H1 (cell line): ENCODE results near the gene FAN1. TPM values are rescaled to one million over a fixed set of nuclear protein-coding genes. Genes with fewer than 3 reads are reported as not detected.
A peak's percentile ranks its signal among the peaks of the same experiment; 100 is the strongest.

Source experiments
- CTCF ChIA-PET: fragments of 300-600 bp; sonication (Branson Sonifier 250); formaldehyde crosslinking; loops from one replicate; lab custom pipeline; 2021; ENCODE audit not compliant: partially characterized antibody; lab: Charles Lee
- POLR2A ChIA-PET: fragments of 300-600 bp; sonication (Branson Sonifier 250); formaldehyde crosslinking; loops from one replicate; lab custom pipeline; 2021; ENCODE audit warnings: inconsistent platforms; ENCODE audit not compliant: partially characterized antibody; lab: Charles Lee
- DNase-seq, 2 experiments: peaks; one replicate each; pipeline versions ENCODE4 v3.0.0 to v3.0.0-alpha.2; 2010 to 2022; ENCODE audit warnings: low spot score in 2 of 2, low read depth in 1 of 2, mixed read lengths in 1 of 2
- FAIRE-seq: peaks from 2 replicates; lab custom pipeline; 2011; peaks lifted over from hg19 to GRCh38; lab: Jason Lieb, UNC
- H2AFZ ChIP-seq: 2 replicates; pipeline ENCODE4 v1.8.1; 2012; ENCODE audit warnings: low read length, inconsistent platforms
- H2AK5ac ChIP-seq: 2 replicates; pipeline ENCODE4 v1.6.1; 2013; ENCODE audit warnings: low read depth, low read length
- H2BK120ac ChIP-seq: replicated peaks from 2 replicates; pipeline ENCODE3; 2013; ENCODE audit warnings: low read depth, low read length, inconsistent platforms
- H2BK12ac ChIP-seq: 2 replicates; pipeline ENCODE4 v1.6.1; 2013; ENCODE audit warnings: low read depth, low read length
- H2BK15ac ChIP-seq: 2 replicates; pipeline ENCODE4 v1.6.1; 2013; ENCODE audit warnings: low read length
- H2BK20ac ChIP-seq: 2 replicates; pipeline ENCODE4 v1.6.1; 2013; ENCODE audit warnings: low read length
- H2BK5ac ChIP-seq: 2 replicates; pipeline ENCODE4 v1.6.1; 2013; ENCODE audit warnings: low read depth, low read length
- H3K14ac ChIP-seq: 2 replicates; pipeline ENCODE4 v1.6.1; 2013; ENCODE audit warnings: inconsistent platforms; ENCODE audit not compliant: insufficient read length
- H3K18ac ChIP-seq: 2 replicates; pipeline ENCODE4 v1.6.1; 2013; ENCODE audit warnings: low read length; ENCODE audit errors: extremely low read depth
- H3K23ac ChIP-seq: 2 replicates; pipeline ENCODE4 v1.6.1; 2013; ENCODE audit warnings: inconsistent platforms; ENCODE audit not compliant: insufficient read length
- H3K23me2 ChIP-seq: 2 replicates; pipeline ENCODE4 v1.6.1; 2013; ENCODE audit warnings: low read depth, low read length
- H3K27ac ChIP-seq: 2 replicates; pipeline ENCODE4 v1.6.1; 2011; ENCODE audit warnings: low read depth, low read length, inconsistent platforms
- H3K27me3 ChIP-seq, 4 experiments: replicated peaks in 1 of 4; 1 replicate in 1 of 4; 2 replicates in 3 of 4; pipeline versions ENCODE4 v1.6.1 to v1.8.1; 2011 to 2013; ENCODE audit warnings: low read length in 3 of 4, mild to moderate bottlenecking in 3 of 4, inconsistent platforms in 2 of 4, mixed read lengths in 2 of 4, moderate library complexity in 1 of 4; ENCODE audit not compliant: control insufficient read depth in 3 of 4, insufficient read depth in 3 of 4; ENCODE audit errors: extremely low read depth in 1 of 4
- H3K36me3 ChIP-seq, 4 experiments: 2 replicates each; pipeline versions ENCODE4 v1.6.1 to v1.8.1; 2011 to 2013; ENCODE audit warnings: mild to moderate bottlenecking in 4 of 4, low read length in 3 of 4, moderate library complexity in 2 of 4, control low read depth in 1 of 4, inconsistent platforms in 1 of 4; ENCODE audit not compliant: insufficient read depth in 4 of 4, control insufficient read depth in 2 of 4
- H3K4ac ChIP-seq: replicated peaks from 2 replicates; pipeline ENCODE3; 2013; ENCODE audit warnings: low read length, low read depth, mixed read lengths, inconsistent platforms; ENCODE audit not compliant: insufficient read length
- H3K4me1 ChIP-seq, 4 experiments: replicated peaks in 1 of 4; 1 replicate in 1 of 4; 2 replicates in 3 of 4; pipeline versions ENCODE4 v1.6.1 to v1.8.1; 2011 to 2013; ENCODE audit warnings: low read length in 3 of 4, inconsistent platforms in 2 of 4, mixed read lengths in 1 of 4; ENCODE audit not compliant: insufficient read depth in 4 of 4, control insufficient read depth in 3 of 4
- H3K4me2 ChIP-seq, 2 experiments: 2 replicates each; pipeline versions ENCODE4 v1.6.1 to v1.8.1; 2011 to 2013; ENCODE audit warnings: low read depth in 2 of 2, low read length in 2 of 2, control low read depth in 1 of 2, inconsistent platforms in 1 of 2, mild to moderate bottlenecking in 1 of 2; ENCODE audit not compliant: insufficient read depth in 1 of 2
- H3K4me3 ChIP-seq, 4 experiments: fragments of 200-600, 300-600 bp in 1 of 4; sonication (generic), shearing (Covaris generic), sonication (Bioruptor Twin) in 1 of 4; 2 replicates each; pipeline versions ENCODE4 v1.5.1 to v1.8.1; 2011 to 2016; ENCODE audit warnings: low read length in 4 of 4, low read depth in 3 of 4, control low read depth in 2 of 4, inconsistent platforms in 2 of 4, mild to moderate bottlenecking in 2 of 4, mixed read lengths in 1 of 4, moderate library complexity in 1 of 4; ENCODE audit not compliant: insufficient read depth in 2 of 4; ENCODE audit errors: extremely low read depth in 1 of 4
- H3K56ac ChIP-seq: replicated peaks from 2 replicates; pipeline ENCODE3; 2013; ENCODE audit warnings: low read depth, mild to moderate bottlenecking, mixed read lengths, low read length, inconsistent platforms; ENCODE audit not compliant: insufficient read length
- H3K79me1 ChIP-seq: 2 replicates; pipeline ENCODE4 v1.6.1; 2013; ENCODE audit warnings: low read depth, low read length, control low read depth
- H3K79me2 ChIP-seq, 2 experiments: 2 replicates each; pipeline versions ENCODE4 v1.6.1 to v1.8.1; 2012 to 2013; ENCODE audit warnings: low read length in 2 of 2, mild to moderate bottlenecking in 2 of 2, inconsistent platforms in 1 of 2; ENCODE audit not compliant: insufficient read depth in 2 of 2, control insufficient read depth in 1 of 2
- H3K9ac ChIP-seq, 4 experiments: replicated peaks in 1 of 4; 1 replicate in 1 of 4; 2 replicates in 3 of 4; pipeline versions ENCODE4 v1.6.1 to v1.8.1; 2011 to 2013; ENCODE audit warnings: low read depth in 3 of 4, low read length in 3 of 4, control low read depth in 2 of 4, mild to moderate bottlenecking in 2 of 4, moderate library complexity in 2 of 4, inconsistent platforms in 1 of 4; ENCODE audit errors: extremely low read depth in 1 of 4
- H3K9me3 ChIP-seq, 2 experiments: 2 replicates each; pipeline versions ENCODE4 v1.6.1 to v1.8.1; 2012 to 2013; ENCODE audit warnings: mild to moderate bottlenecking in 2 of 2, moderate library complexity in 2 of 2, control low read depth in 1 of 2, inconsistent platforms in 1 of 2, low read depth in 1 of 2, low read length in 1 of 2, mixed read lengths in 1 of 2; ENCODE audit not compliant: insufficient read depth in 2 of 2
- H4K20me1 ChIP-seq, 2 experiments: replicated peaks in 1 of 2; 2 replicates each; pipeline versions ENCODE3 to v1.8.1; 2011 to 2013; ENCODE audit warnings: inconsistent platforms in 2 of 2, low read length in 2 of 2, mild to moderate bottlenecking in 1 of 2; ENCODE audit not compliant: insufficient read depth in 2 of 2, control insufficient read depth in 1 of 2
- H4K5ac ChIP-seq: 2 replicates; pipeline ENCODE4 v1.6.1; 2013; ENCODE audit warnings: low read length, low read depth, mixed read lengths, inconsistent platforms; ENCODE audit not compliant: insufficient read length
- H4K8ac ChIP-seq: 2 replicates; pipeline ENCODE4 v1.8.0; 2013; ENCODE audit warnings: mild to moderate bottlenecking, moderate library complexity, low read length, inconsistent platforms; ENCODE audit not compliant: insufficient read depth; ENCODE audit errors: extremely low read depth
- H4K91ac ChIP-seq: replicated peaks from 2 replicates; pipeline ENCODE3; 2013; ENCODE audit warnings: low read length, mixed read lengths, inconsistent platforms; ENCODE audit not compliant: insufficient read length
- BRCA1 ChIP-seq: IDR thresholded peaks from 2 replicates; pipeline ENCODE4 v1.6.1; 2012; ENCODE audit warnings: low read depth, low read length, improper control_type of control experiment
- CBX5 ChIP-seq: fragments of 300-800, 300-1000 bp; sonication (generic); IDR thresholded peaks from 2 replicates; pipeline ENCODE4 v1.7.1; 2016; ENCODE audit warnings: antibody characterized with exemption, low read length, low read depth
- E2F6 ChIP-seq: IDR thresholded peaks from 2 replicates; pipeline ENCODE4 v1.6.1; 2012; ENCODE audit warnings: inconsistent platforms
- EGR1 ChIP-seq: IDR thresholded peaks from 2 replicates; pipeline ENCODE4 v1.6.1; 2011; ENCODE audit warnings: low read depth, low read length, borderline replicate concordance
- GTF2F1 ChIP-seq: IDR thresholded peaks from 2 replicates; pipeline ENCODE4 v1.6.1; 2012; ENCODE audit warnings: low read depth, low read length, improper control_type of control experiment, borderline replicate concordance
- JUN ChIP-seq: IDR thresholded peaks from 2 replicates; pipeline ENCODE4 v1.6.1; 2011; ENCODE audit warnings: low read depth, mild to moderate bottlenecking, improper control_type of control experiment, low read length
- KDM4A ChIP-seq: IDR thresholded peaks from one replicate; pipeline ENCODE4 v1.7.1; 2012; ENCODE audit warnings: low read depth, mild to moderate bottlenecking, moderate library complexity, low read length, inconsistent platforms; ENCODE audit not compliant: severe bottlenecking
- NANOG ChIP-seq: IDR thresholded peaks from 2 replicates; pipeline ENCODE4 v1.6.1; 2011; ENCODE audit warnings: low read length, low read depth, mild to moderate bottlenecking, inconsistent platforms; ENCODE audit not compliant: insufficient read depth, poor library complexity, severe bottlenecking
- POLR2A ChIP-seq, 2 experiments: IDR thresholded peaks; 1 replicate in 1 of 2; 2 replicates in 1 of 2; pipeline ENCODE4 v1.6.1; 2011; ENCODE audit warnings: low read depth in 2 of 2, low read length in 2 of 2, mild to moderate bottlenecking in 2 of 2; ENCODE audit errors: control extremely low read depth in 1 of 2
- RAD21 ChIP-seq, 2 experiments: IDR thresholded peaks in 1 of 2; conservative IDR thresholded peaks in 1 of 2; 2 replicates each; pipeline ENCODE4 v1.6.1; 2011; ENCODE audit warnings: low read depth in 2 of 2, low read length in 2 of 2, improper control_type of control experiment in 1 of 2, inconsistent platforms in 1 of 2, mild to moderate bottlenecking in 1 of 2, moderate library complexity in 1 of 2
- WGBS, 2 experiments: shearing (Covaris generic) in 1 of 2; methylation state at CpG; one replicate each; pipeline versions ENCODE4 v1.1.6 to v1.1.7; 2013 to 2015; ENCODE audit warnings: low lambda C conversion rate in 2 of 2, mixed read lengths in 2 of 2, inconsistent platforms in 1 of 2, low coverage in 1 of 2, missing lambda C conversion rate in 1 of 2; ENCODE audit not compliant: insufficient replicate concordance in 2 of 2, insufficient coverage in 1 of 2, insufficient read length in 1 of 2; ENCODE audit errors: extremely low coverage in 1 of 2, missing lambda C conversion rate in 1 of 2; 5-methylcytosine and 5-hydroxymethylcytosine counted together
- polyA plus RNA-seq, 7 experiments: library from polyadenylated mRNA; depleted of rRNA in 3 of 7; stranded (reverse) in 5 of 7; unstranded in 2 of 7; fragments of >200 nt in 5 of 7; fragments of 200-250 nt in 2 of 7; gene quantifications; 1 replicate in 5 of 7; 2 replicates in 1 of 7; 4 replicates in 1 of 7; pipeline versions ENCODE4 v1.2.1 to v1.2.3, GENCODE V29; 2011 to 2013; ENCODE audit warnings: missing spikeins in 2 of 7, mixed read lengths in 2 of 7
- total RNA-seq: library from RNA; stranded (reverse); fragmentation: NEBNext Ultra II Directional; extraction: Animal tissue kit (Norgen Biotek cat#: 25700); gene quantifications from 2 replicates; pipeline ENCODE4 v1.2.1, GENCODE V29; 2021

The FAN1 gene
- total and polyA plus RNA-seq, 2 of the 8 experiments (the other 6 are each of a cell fraction or from before 2014, with no cell fraction given) = 8.6 to 24.9 TPM

- Histone ChIP-seq H2BK5ac (no peak overlapping the region), H2AFZ (no peak overlapping the region), H4K8ac (peak overlapping the region; percentile 53; the same call in 1 of the 2 replicates), H3K56ac (no peak overlapping the region), H3K4me1 (peaks cover 11 to 19% (median 17%) of the 10 kb centered on the region in 4 experiments), H4K5ac (no peak overlapping the region), H2BK15ac (0 out of 2 replicates have a peak overlapping the region, but pooled peaks have one; percentile 3), H2BK120ac (no peak overlapping the region), H3K36me3 (peaks cover 2 to 58% (median 15%) of the 10 kb centered on the region in 4 experiments), H3K4me2 (no peak overlapping the region), H3K14ac (no peak overlapping the region), H3K79me1 (0 out of 2 replicates have a peak, but pooled peaks cover 4% of the 10 kb centered on the region), H4K20me1 (peaks cover 0 to 3% of the 10 kb centered on the region in 2 experiments), H2BK20ac (no peak overlapping the region), H3K4ac (no peak overlapping the region), H2AK5ac (no peak overlapping the region), H3K4me3 (no peak overlapping the region), H3K18ac (no peak overlapping the region), H3K9ac (no peak overlapping the region), H3K23me2 (no peaks in the 10 kb centered on the region), H3K23ac (no peak overlapping the region), H3K27ac (no peak overlapping the region), H4K91ac (no peak overlapping the region), H3K79me2 (no peaks in the 10 kb centered on the region; a peak in 1 of 4 replicates), H3K27me3 (no peaks in the 10 kb centered on the region), H3K9me3 (no peaks in the 10 kb centered on the region), H2BK12ac (no peak overlapping the region)
- TF ChIP-seq EGR1 (no peak), POLR2A (IDR thresholded peaks at IDR 0.05; ENCODE audit: control extremely low read depth in 1 of 2, low read depth in 2 of 2, low read length in 2 of 2) (no peak), CBX5 (no peak), RAD21 (IDR thresholded peaks at IDR 0.05 in 1 of 2, conservative IDR thresholded peaks at IDR 0.05 in 1 of 2; ENCODE audit: low read depth in 2 of 2, low read length in 2 of 2) (no peak), JUN (no peak), E2F6 (no peak), NANOG (no peak), BRCA1 (no peak), KDM4A (no peak), GTF2F1 (no peak)
- POLR2A ChIA-PET = interaction anchor here (0.6 to 0.7 kb wide), 2 partner anchors 10 to 70 kb away, joined by 3 to 4 read pairs; no protein-coding TSS in a partner anchor
- DNase-seq (no peak), FAIRE-seq (no peak)
- CTCF ChIA-PET = interaction anchor here (0.7 to 1.9 kb wide), 6 partner anchors 8 to 210 kb away, joined by 3 to 8 read pairs (median 4); partner anchors contain the start of gene FAN1
- WGBS, 2 experiments = 92% methylated on average over 5 of the region's 5 CpGs; no CpG with 5 or more reads in 1 of the 2 experiments
Measured at GRCh38 chr15:30918366-30918765, 14.7 kb downstream of the FAN1 start.
